Gastroesophageal sphincter (tissue), 3 donors: Measurements from ENCODE around the gene FLOT2.

Experiments
- CTCF ChIP-seq, 4 experiments: fragments of 200-600 bp in 2 of 4; fragments of 450-650 bp in 2 of 4; sonication (generic) in 1 of 4; IDR thresholded peaks; one replicate each; pipeline ENCODE4 v1.5.1; 2017 to 2019; ENCODE audit warnings: antibody characterized with exemption in 4 of 4, mild to moderate bottlenecking in 2 of 4, moderate library complexity in 2 of 4
- EP300 ChIP-seq: sonication (generic); formaldehyde crosslinking; IDR thresholded peaks from one replicate; pipeline ENCODE4 v1.6.1; 2017; ENCODE audit warnings: antibody characterized with exemption, mild to moderate bottlenecking
- POLR2A ChIP-seq, 2 donors: fragments of 450-650 bp; IDR thresholded peaks; one replicate each; pipeline ENCODE4 v1.6.1; 2017; ENCODE audit warnings: antibody characterized with exemption in 2 of 2, mild to moderate bottlenecking in 2 of 2, moderate library complexity in 1 of 2
- POLR2AphosphoS5 ChIP-seq: sonication (generic); formaldehyde crosslinking; IDR thresholded peaks from one replicate; pipeline ENCODE4 v1.6.1; 2017; ENCODE audit warnings: antibody characterized with exemption

- TF ChIP-seq POLR2AphosphoS5 (no peak), CTCF (IDR thresholded peaks at IDR 0.05) (no peak), POLR2A (IDR thresholded peaks at IDR 0.05) (no peak), EP300 (no peak)
Measured at GRCh38 chr17:28900986-28901726, 3.6 kb upstream of the FLOT2 start.
